GM12872 (cell line): ENCODE data around the gene SH3GL2.

Source experiments
- TF ChIP-seq, protein P1 (sequence below): IDR thresholded peaks from 3 replicates; pipeline ENCODE4 v1.5.1; 2011; ENCODE audit warnings: low read depth, mild to moderate bottlenecking, low read length, moderate library complexity; ENCODE audit not compliant: insufficient read depth

The SH3GL2 gene

DNA sequence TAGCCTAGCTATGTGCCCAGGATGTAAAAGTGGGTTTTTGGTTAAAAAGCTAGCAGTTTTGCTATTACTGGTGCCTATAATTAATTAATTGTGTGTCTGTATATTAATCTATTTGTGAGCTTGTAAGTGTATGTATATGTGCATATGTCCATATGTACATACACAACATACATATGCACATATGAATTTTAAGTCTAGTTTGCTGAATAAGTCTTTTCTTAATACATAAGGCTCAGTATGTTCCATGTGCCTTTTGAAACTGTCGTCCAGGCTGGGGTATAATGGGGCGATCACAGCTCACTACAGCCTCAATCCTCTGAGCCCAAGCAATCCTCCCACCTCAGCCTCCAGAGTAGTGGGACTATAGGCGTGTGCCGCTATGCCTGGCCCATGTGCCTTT, 10.1 kb downstream of the SH3GL2 start:
- TF ChIP-seq, protein P1, sequence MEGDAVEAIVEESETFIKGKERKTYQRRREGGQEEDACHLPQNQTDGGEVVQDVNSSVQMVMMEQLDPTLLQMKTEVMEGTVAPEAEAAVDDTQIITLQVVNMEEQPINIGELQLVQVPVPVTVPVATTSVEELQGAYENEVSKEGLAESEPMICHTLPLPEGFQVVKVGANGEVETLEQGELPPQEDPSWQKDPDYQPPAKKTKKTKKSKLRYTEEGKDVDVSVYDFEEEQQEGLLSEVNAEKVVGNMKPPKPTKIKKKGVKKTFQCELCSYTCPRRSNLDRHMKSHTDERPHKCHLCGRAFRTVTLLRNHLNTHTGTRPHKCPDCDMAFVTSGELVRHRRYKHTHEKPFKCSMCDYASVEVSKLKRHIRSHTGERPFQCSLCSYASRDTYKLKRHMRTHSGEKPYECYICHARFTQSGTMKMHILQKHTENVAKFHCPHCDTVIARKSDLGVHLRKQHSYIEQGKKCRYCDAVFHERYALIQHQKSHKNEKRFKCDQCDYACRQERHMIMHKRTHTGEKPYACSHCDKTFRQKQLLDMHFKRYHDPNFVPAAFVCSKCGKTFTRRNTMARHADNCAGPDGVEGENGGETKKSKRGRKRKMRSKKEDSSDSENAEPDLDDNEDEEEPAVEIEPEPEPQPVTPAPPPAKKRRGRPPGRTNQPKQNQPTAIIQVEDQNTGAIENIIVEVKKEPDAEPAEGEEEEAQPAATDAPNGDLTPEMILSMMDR: no peak

GRCh38 chr9:17589771-17590170, 10.9 kb downstream of the SH3GL2 start:
- TF ChIP-seq, protein P1: no peak

GRCh38 chr9:17594961-17595360, 16.1 kb downstream of the SH3GL2 start:
- TF ChIP-seq, protein P1: no peak

GRCh38 chr9:17597977-17598376, 19.1 kb downstream of the SH3GL2 start:
- TF ChIP-seq, protein P1: no peak

DNA sequence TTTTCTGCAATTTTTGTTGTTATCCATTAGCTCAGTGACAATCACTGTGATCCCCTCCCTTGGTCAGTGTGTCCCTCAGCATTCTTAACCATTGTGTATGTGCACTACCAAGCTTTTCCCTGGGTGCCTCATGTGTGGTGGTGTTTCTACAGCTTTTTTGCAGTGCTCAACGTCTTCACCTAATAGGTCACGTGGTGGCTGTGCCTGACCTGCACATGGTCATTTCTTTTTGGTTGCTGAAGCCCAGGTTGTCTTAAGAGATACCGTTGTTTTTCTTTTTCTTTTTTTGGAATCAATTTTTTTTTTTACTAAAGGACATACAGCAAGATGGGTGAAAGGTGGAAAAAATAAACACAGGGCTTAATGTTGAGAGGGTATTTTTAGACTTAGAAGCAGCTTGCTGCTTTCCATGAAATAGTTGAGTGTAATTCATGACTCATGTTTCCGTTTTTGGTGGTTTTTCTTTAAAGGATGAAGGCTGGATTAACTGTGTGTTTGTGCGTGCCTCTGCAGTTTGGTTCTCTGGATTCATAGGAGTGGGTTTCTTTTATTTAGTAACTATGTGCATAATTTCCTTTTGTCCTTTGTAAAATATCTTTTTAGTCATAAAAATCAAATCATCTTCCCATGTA, 22.2 kb downstream of the SH3GL2 start:
- TF ChIP-seq, protein P1: no peak

DNA sequence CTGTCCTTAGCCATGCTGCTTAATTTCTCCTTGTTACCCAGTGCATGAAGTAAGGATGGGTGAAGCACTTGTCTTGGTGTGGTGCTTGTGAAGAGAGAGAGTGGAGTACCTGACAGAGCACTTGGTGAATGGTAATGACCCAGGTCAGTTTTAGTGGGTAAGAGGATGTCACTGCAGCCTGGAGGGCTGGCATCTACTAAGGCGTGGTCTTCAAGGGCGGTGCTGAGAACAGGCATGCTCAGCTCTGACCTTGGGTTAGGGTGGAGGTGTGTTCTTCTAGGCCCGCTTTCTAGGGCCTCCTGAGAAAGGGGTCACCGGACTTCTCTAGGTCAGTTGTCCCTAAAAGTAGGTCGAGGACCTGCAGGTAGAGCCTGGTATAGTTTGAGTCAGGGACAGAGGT, 25.7 kb downstream of the SH3GL2 start:
- TF ChIP-seq, protein P1: no peak

DNA sequence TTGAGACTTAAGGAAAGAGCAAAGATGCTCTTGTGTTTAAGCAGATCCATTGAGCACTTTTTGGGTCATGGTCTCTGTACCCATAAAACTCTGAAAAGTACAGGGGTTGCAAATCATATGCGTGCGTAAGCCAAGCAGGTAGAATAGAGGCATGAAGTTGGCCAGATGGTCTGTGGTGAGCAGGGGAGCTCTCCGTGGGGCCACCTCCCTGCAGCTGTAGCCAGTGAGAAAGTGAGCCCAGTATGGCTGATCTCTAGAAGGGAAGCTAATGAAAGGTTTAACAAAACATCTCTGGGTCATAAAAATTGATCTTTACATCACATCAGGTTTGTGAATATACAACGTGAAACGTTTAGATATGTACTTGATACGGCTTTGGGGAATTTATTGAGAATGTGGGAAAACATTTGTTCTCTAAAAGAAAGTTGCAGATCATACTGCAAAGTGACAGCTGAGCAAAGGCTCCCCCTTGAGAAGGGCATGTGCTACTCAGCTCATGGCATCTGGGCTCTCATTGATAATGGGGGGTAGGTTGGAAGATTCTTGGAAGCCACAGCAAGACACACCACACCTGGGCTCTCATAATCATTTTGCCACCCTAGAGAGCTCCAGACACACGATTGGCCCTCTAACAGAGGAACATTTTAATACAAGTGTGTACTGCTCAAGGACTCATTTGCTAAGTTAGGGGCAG, 30.6 kb downstream of the SH3GL2 start:
- TF ChIP-seq, protein P1: no peak
